Tibial nerve (tissue), 4 donors: ENCODE results near the gene MSI2.

Source experiments
- EP300 ChIP-seq, 2 donors: sonication (generic); formaldehyde crosslinking; IDR thresholded peaks; one replicate each; pipeline ENCODE4 v1.6.1; 2017; ENCODE audit warnings: antibody characterized with exemption in 2 of 2, mild to moderate bottlenecking in 1 of 2
- POLR2A ChIP-seq, 2 donors: fragments of 450-650 bp; IDR thresholded peaks; one replicate each; pipeline ENCODE4 v1.6.1; 2017; ENCODE audit warnings: antibody characterized with exemption in 2 of 2, mild to moderate bottlenecking in 2 of 2, moderate library complexity in 2 of 2
- TF ChIP-seq, protein P1 (sequence below), 5 experiments: fragments of 200-600 bp in 3 of 5; fragments of 450-650 bp in 2 of 5; sonication (generic) in 3 of 5; IDR thresholded peaks; one replicate each; pipeline ENCODE4 v1.5.1; 2016 to 2019; ENCODE audit warnings: antibody characterized with exemption in 5 of 5, mild to moderate bottlenecking in 3 of 5, moderate library complexity in 2 of 5

DNA sequence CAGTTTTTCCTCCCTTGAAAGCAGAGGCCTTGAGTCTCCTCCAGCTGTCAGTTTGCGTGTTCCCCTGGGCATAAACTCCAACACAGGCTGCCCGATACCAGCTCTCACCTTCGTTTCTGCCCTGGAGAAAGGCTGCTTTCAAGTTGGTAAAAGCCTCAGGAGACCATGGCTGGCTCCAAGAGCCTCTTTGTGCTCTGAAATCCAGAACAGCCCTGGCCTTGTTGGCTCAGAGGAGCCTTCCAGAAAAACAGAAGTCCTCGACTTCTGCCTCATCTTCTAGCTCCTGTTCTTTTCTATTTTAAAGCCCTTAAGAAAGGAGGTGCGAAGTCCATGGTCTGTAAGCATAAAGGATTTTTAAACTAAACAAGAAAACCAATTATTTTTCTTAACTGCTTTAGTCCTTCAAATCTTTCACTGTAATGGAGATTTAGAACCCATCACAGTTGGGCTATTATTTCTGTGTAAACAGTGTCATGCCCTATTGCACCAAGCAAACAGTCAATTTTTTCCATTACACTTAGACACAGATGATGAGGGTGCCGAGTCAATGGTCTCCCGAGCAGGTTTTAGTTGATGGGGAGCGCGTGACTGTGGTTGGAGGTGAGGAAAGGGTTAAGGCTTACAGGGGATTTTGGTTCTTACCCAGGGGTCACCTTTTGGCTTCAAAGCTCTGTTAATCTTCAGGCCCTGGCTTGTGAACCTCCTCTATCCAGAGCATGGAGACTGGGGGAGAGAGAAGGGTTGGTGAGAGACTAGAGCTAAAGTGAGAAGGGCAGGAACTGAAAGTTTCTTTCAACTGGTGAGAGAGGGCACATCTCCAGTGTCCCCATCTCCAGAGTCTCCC, 212.8 kb downstream of the MSI2 start:
- TF ChIP-seq, protein P1, sequence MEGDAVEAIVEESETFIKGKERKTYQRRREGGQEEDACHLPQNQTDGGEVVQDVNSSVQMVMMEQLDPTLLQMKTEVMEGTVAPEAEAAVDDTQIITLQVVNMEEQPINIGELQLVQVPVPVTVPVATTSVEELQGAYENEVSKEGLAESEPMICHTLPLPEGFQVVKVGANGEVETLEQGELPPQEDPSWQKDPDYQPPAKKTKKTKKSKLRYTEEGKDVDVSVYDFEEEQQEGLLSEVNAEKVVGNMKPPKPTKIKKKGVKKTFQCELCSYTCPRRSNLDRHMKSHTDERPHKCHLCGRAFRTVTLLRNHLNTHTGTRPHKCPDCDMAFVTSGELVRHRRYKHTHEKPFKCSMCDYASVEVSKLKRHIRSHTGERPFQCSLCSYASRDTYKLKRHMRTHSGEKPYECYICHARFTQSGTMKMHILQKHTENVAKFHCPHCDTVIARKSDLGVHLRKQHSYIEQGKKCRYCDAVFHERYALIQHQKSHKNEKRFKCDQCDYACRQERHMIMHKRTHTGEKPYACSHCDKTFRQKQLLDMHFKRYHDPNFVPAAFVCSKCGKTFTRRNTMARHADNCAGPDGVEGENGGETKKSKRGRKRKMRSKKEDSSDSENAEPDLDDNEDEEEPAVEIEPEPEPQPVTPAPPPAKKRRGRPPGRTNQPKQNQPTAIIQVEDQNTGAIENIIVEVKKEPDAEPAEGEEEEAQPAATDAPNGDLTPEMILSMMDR (IDR thresholded peaks at IDR 0.05), result no peak
- TF ChIP-seq POLR2A (IDR thresholded peaks at IDR 0.05) (no peak), EP300 (IDR thresholded peaks at IDR 0.05) (no peak)
